PC-3 (cell line): Measurements from ENCODE around the gene CLDN19. TPM values are rescaled to one million over a fixed set of nuclear protein-coding genes. Genes with fewer than 3 reads are reported as not detected.

Experiments used
- ATAC-seq: fragments of 200-7000 bp; cut with Tn5 transposase; 2 replicates; pipeline ENCODE4 v1.9.1; 2020; ENCODE audit warnings: mild to moderate bottlenecking, moderate library complexity
- BruUV-seq: library from RNA; stranded (reverse); fragments of 400-500 nt; replicated peaks from 2 replicates; lab custom pipeline; 2021; lab: Mats Ljungman, UMichigan
- CTCF ChIA-PET: fragments of 300-600 bp; sonication (Branson Sonifier 250); formaldehyde crosslinking; loops from one replicate; lab custom pipeline; 2022; ENCODE audit warnings: antibody characterized with exemption; lab: Charles Lee
- POLR2A ChIA-PET: fragments of 300-600 bp; sonication (Branson Sonifier 250); formaldehyde crosslinking; loops from one replicate; lab custom pipeline; 2022; ENCODE audit warnings: antibody characterized with exemption; ENCODE audit not compliant: unreplicated experiment; lab: Charles Lee
- DNase-seq: peaks from one replicate; pipeline ENCODE4 v3.0.0-alpha.2; 2015
- H2AFZ ChIP-seq: fragments of 300-600 bp; sonication (generic); 2 replicates; pipeline ENCODE4 v1.6.0; 2016; ENCODE audit warnings: antibody characterized with exemption, low read length
- H3F3A ChIP-seq: fragments of 300-600 bp; sonication (generic); one replicate; pipeline ENCODE4 v1.6.0; 2017; ENCODE audit warnings: antibody characterized with exemption, low read length, control low read depth, mild to moderate bottlenecking; ENCODE audit not compliant: unreplicated experiment
- H3K27ac ChIP-seq: fragments of 300-600 bp; sonication (generic); 2 replicates; pipeline ENCODE4 v1.5.1; 2016; ENCODE audit warnings: mild to moderate bottlenecking, low read length
- H3K27me3 ChIP-seq: fragments of 300-600 bp; sonication (generic); 2 replicates; pipeline ENCODE4 v1.6.1; 2016; ENCODE audit warnings: low read length, mixed read lengths
- H3K36me3 ChIP-seq: fragments of 300-600 bp; sonication (generic); 2 replicates; pipeline ENCODE4 v1.6.1; 2016; ENCODE audit warnings: low read depth, mixed run types, low read length, mixed read lengths
- H3K4me1 ChIP-seq: fragments of 300-600 bp; sonication (generic); 2 replicates; pipeline ENCODE4 v1.5.1; 2016; ENCODE audit warnings: low read length; ENCODE audit not compliant: insufficient read depth
- H3K4me2 ChIP-seq: fragments of 300-600 bp; sonication (generic); 2 replicates; pipeline ENCODE4 v1.6.0; 2016; ENCODE audit warnings: low read length
- H3K4me3 ChIP-seq: fragments of 300-600 bp; sonication (generic); 2 replicates; pipeline ENCODE4 v1.5.1; 2016; ENCODE audit warnings: mild to moderate bottlenecking, low read length, mixed read lengths
- H3K79me2 ChIP-seq: fragments of 300-600 bp; sonication (generic); 2 replicates; pipeline ENCODE4 v1.6.1; 2017; ENCODE audit warnings: low read length, mixed read lengths
- H3K9ac ChIP-seq: fragments of 300-600 bp; sonication (generic); 2 replicates; pipeline ENCODE4 v1.6.0; 2016; ENCODE audit warnings: mild to moderate bottlenecking, low read length
- H3K9me2 ChIP-seq: fragments of 300-600 bp; sonication (generic); replicated peaks from 2 replicates; pipeline ENCODE4 v1.6.1; 2016; ENCODE audit warnings: mixed run types, low read length, mixed read lengths
- H3K9me3 ChIP-seq: fragments of 300-600 bp; sonication (generic); 2 replicates; pipeline ENCODE4 v1.6.1; 2016; ENCODE audit warnings: low read length, mixed read lengths
- H4K20me1 ChIP-seq: fragments of 300-600 bp; sonication (generic); 2 replicates; pipeline ENCODE4 v1.6.1; 2016; ENCODE audit warnings: low read length, mixed read lengths
- CTCF ChIP-seq: fragments of 300-600 bp; sonication (generic); conservative IDR thresholded peaks from 2 replicates; pipeline ENCODE4 v1.5.1; 2017; ENCODE audit warnings: antibody characterized with exemption, low read depth, mild to moderate bottlenecking, low read length
- EZH2 ChIP-seq: fragments of 300-600 bp; sonication (generic); IDR thresholded peaks from one replicate; pipeline ENCODE4 v1.6.1; 2017; ENCODE audit warnings: antibody characterized with exemption, mild to moderate bottlenecking, low read length; ENCODE audit not compliant: unreplicated experiment
- EZH2phosphoT487 ChIP-seq: fragments of 300-600 bp; sonication (generic); IDR thresholded peaks from 2 replicates; pipeline ENCODE4 v1.6.1; 2018; ENCODE audit warnings: mild to moderate bottlenecking, antibody characterized with exemption, low read length, borderline replicate concordance
- intact Hi-C: fragments of 100-400 bp; cut with micrococcal nuclease; formaldehyde crosslinking; loops from 2 replicates; pipeline ENCODE4 v1.9.0; 2023
- total RNA-seq: library from RNA; depleted of rRNA; stranded (reverse); fragments of >200 nt; gene quantifications from 2 replicates; pipeline ENCODE4 v1.2.3, GENCODE V29; 2014

Gene CLDN19
- total RNA-seq, 1 experiment from 2014 or later, result not detected

- Histone ChIP-seq H3K9ac (no peak overlapping the region), H2AFZ (no peak overlapping the region), H3K4me2 (no peak overlapping the region), H3K9me2 (no peaks in the 10 kb centered on the region), H3K4me3 (no peak overlapping the region), H3F3A (peaks cover 9% of the 10 kb centered on the region), H3K27ac (no peak overlapping the region), H3K79me2 (peaks cover 22% of the 10 kb centered on the region), H3K36me3 (peaks cover 61% of the 10 kb centered on the region), H3K27me3 (no peaks in the 10 kb centered on the region), H3K4me1 (peaks cover 12% of the 10 kb centered on the region), H4K20me1 (peaks cover 9% of the 10 kb centered on the region), H3K9me3 (no peaks in the 10 kb centered on the region)
- intact Hi-C loops, result no loop called here
- POLR2A ChIA-PET, result no interaction called here
- ATAC-seq (no peak), DNase-seq (no peak)
- CTCF ChIA-PET, result no interaction called here
- no peak for TF ChIP-seq EZH2phosphoT487
- no peak for TF ChIP-seq CTCF
- no peak for TF ChIP-seq EZH2
- BruUV-seq, result no TSS peak
Observed at GRCh38 chr1:42703888-42704464, 36.1 kb downstream of the CLDN19 start.

- H3K4me1 ChIP-seq, result peaks cover 18% of the 10 kb centered on the region
- no TSS peak for BruUV-seq
- POLR2A ChIA-PET, result no interaction called here
- no peak overlapping the region for H3K9ac ChIP-seq
- H2AFZ ChIP-seq, result no peak overlapping the region
- peaks cover 10% of the 10 kb centered on the region for H3F3A ChIP-seq
- peak; percentile 63; the same call in 1 of the 2 replicates for ATAC-seq
- no peak overlapping the region for H3K27ac ChIP-seq
- H4K20me1 ChIP-seq, result peaks cover 32% of the 10 kb centered on the region
- no peaks in the 10 kb centered on the region for H3K9me2 ChIP-seq
- peaks cover 88% of the 10 kb centered on the region for H3K36me3 ChIP-seq
- H3K27me3 ChIP-seq, result no peaks in the 10 kb centered on the region
- TF ChIP-seq EZH2, result no peak
- TF ChIP-seq CTCF, result no peak
- no peak for TF ChIP-seq EZH2phosphoT487
- peaks cover 60% of the 10 kb centered on the region for H3K79me2 ChIP-seq
- intact Hi-C loops, result no loop called here
- H3K9me3 ChIP-seq, result no peaks in the 10 kb centered on the region
- CTCF ChIA-PET, result no interaction called here
- H3K4me2 ChIP-seq, result no peak overlapping the region
- DNase-seq, result peak; percentile 56
- H3K4me3 ChIP-seq, result no peak overlapping the region
Observed at GRCh38 chr1:42700006-42700405, 40.0 kb downstream of the CLDN19 start.

GRCh38 chr1:42698081-42698813 lies 41.8 kb downstream of the CLDN19 start:
- CTCF ChIA-PET, result no interaction called here
- peaks cover 93% of the 10 kb centered on the region for H3K36me3 ChIP-seq
- intact Hi-C loops, result no loop called here
- peaks cover 18% of the 10 kb centered on the region for H3K4me1 ChIP-seq
- TF ChIP-seq EZH2phosphoT487 (no peak), EZH2 (no peak), CTCF (no peak)
- no peaks in the 10 kb centered on the region for H3K9me2 ChIP-seq
- H4K20me1 ChIP-seq, result peaks cover 49% of the 10 kb centered on the region
- no peak for ATAC-seq
- H3F3A ChIP-seq, result peaks cover 10% of the 10 kb centered on the region
- H2AFZ ChIP-seq, result no peak overlapping the region
- BruUV-seq, result no TSS peak
- H3K27ac ChIP-seq, result no peak overlapping the region
- no peak overlapping the region for H3K4me3 ChIP-seq
- H3K9me3 ChIP-seq, result no peaks in the 10 kb centered on the region
- POLR2A ChIA-PET, result no interaction called here
- H3K4me2 ChIP-seq, result no peak overlapping the region
- no peak overlapping the region for H3K9ac ChIP-seq
- no peaks in the 10 kb centered on the region for H3K27me3 ChIP-seq
- no peak for DNase-seq
- H3K79me2 ChIP-seq, result peaks cover 67% of the 10 kb centered on the region
